NCI-H748 (cell line): ENCODE measurements around the gene FKBP10.
A peak's percentile ranks its signal among the peaks of the same experiment; 100 is the strongest.
"Not testable (repeated sequence)": the region's sequence is repeated elsewhere in the genome, so short reads cannot be mapped to it uniquely, and the experiment has no call there.

Experiments
- DNase-seq: peaks from one replicate; lab custom pipeline; 2025; ENCODE audit not compliant: unreplicated experiment; lab: John Stamatoyannopoulos, UW

FKBP10 gene

GRCh38 chr17:41810659-41811548 is 1.9 kb upstream of the FKBP10 start:
- peak; percentile 54 for DNase-seq

- peak; percentile 84 for DNase-seq
Measured at GRCh38 chr17:41811549-41812380, 1.0 kb upstream of the FKBP10 start, which contains the start of gene P3H4. P3H4 (minus strand) TSS chr17:41811949; CDS start chr17:41811915, 34 bp downstream.

GRCh38 chr17:41813152-41813680 is 412 bp downstream of the FKBP10 start:
- DNase-seq, result no peak

GRCh38 chr17:41813699-41814124 is 908 bp downstream of the FKBP10 start:
- DNase-seq, result no peak

GRCh38 chr17:41814195-41814594 is 1.4 kb downstream of the FKBP10 start:
- no peak for DNase-seq

- no peak for DNase-seq
Measured at GRCh38 chr17:41816637-41817320, 4.0 kb downstream of the FKBP10 start.

GRCh38 chr17:41818024-41818423 is 5.2 kb downstream of the FKBP10 start:
- DNase-seq, result no peak

- DNase-seq, result no peak
Measured at GRCh38 chr17:41821776-41822175, 9.0 kb downstream of the FKBP10 start.

GRCh38 chr17:41822216-41823140 is 9.7 kb downstream of the FKBP10 start:
- DNase-seq, result no peak

- no peak for DNase-seq
Measured at GRCh38 chr17:41823141-41823524, 10.3 kb downstream of the FKBP10 start.

- DNase-seq, result no peak
Measured at GRCh38 chr17:41823580-41823979, 10.8 kb downstream of the FKBP10 start.

GRCh38 chr17:41824086-41824485 is 11.3 kb downstream of the FKBP10 start:
- DNase-seq, result no peak

- no peak for DNase-seq
Measured at GRCh38 chr17:41825175-41825845, 12.5 kb downstream of the FKBP10 start.

GRCh38 chr17:41829961-41830360 is 17.2 kb downstream of the FKBP10 start:
- not testable (repeated sequence) for DNase-seq

- DNase-seq, result no peak
Measured at GRCh38 chr17:41835214-41835799, 22.5 kb downstream of the FKBP10 start.

- DNase-seq, result peak; percentile 53
Measured at GRCh38 chr17:41835800-41836549, 23.2 kb downstream of the FKBP10 start, which contains the start of gene NT5C3B. NT5C3B (minus strand) TSS chr17:41836232; CDS start chr17:41836193, 39 bp downstream.

GRCh38 chr17:41836550-41837196 is 23.9 kb downstream of the FKBP10 start:
- no peak for DNase-seq
